NCI-H82 treated with DMSO at 0.1 percent for 48 hours (cell line): ENCODE measurements around the gene TRPC4AP.
"Not testable (repeated sequence)": the region's sequence is repeated elsewhere in the genome, so short reads cannot be mapped to it uniquely, and the experiment has no call there.

Experiments
- DNase-seq: peaks from one replicate; lab custom pipeline; 2025; ENCODE audit not compliant: unreplicated experiment; lab: John Stamatoyannopoulos, UW

TRPC4AP gene

DNA sequence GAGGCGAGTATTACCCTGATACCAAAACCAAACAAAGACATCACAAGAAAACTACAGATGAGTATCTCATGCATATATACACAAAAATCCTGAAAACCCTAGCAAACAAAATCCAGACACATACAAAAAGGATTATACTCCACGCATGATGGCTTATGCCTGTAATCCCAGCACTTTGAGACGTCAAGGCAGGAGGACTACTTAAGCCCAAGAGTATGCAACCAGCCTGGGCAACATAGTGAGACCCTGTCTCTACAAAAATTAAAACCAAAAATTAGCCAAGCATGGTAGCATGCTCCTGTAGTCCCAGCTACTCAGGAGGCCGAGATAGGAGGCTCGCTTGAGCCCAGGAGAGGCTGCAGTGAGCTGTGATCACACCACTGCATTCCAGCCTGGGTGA is 32.4 kb downstream of the TRPC4AP start:
- DNase-seq = no peak

DNA sequence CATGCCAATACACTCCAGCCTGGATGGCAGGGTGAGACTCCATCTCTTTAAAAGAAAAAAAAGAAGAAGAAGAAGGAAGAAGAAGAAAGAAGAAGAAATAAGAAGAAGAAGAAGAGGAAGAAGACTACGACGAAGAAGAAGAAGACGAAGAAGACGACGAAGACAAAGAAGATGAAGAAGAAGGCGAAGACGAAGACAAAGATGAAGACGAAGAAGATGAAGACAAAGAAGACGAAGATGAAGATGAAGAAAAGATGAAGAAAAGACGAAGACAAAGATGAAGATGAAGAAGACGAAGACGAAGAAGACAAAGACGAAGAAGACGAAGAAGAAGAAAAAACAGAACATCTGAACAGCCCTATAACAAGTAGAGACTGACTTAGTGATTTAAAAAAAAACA is 33.0 kb downstream of the TRPC4AP start:
- no peak for DNase-seq

DNA sequence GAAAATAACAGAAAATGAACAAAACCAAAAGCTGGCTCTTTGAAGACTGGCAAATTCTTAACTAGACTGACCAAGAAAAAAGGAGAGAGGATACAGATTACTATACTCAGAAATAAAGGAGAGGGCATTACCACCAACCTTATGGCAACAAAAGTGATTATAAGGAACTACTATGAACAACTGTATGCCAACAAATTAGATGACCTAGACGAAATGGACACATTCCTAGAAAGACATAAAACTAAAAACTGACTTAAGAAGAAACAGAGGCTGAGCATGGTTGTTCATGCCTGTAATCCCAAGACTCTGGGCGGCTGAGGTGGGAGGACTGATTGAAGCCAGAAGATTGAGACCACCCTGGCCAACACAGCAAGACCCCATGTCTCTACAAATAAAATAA is 33.5 kb downstream of the TRPC4AP start:
- DNase-seq = no peak

DNA sequence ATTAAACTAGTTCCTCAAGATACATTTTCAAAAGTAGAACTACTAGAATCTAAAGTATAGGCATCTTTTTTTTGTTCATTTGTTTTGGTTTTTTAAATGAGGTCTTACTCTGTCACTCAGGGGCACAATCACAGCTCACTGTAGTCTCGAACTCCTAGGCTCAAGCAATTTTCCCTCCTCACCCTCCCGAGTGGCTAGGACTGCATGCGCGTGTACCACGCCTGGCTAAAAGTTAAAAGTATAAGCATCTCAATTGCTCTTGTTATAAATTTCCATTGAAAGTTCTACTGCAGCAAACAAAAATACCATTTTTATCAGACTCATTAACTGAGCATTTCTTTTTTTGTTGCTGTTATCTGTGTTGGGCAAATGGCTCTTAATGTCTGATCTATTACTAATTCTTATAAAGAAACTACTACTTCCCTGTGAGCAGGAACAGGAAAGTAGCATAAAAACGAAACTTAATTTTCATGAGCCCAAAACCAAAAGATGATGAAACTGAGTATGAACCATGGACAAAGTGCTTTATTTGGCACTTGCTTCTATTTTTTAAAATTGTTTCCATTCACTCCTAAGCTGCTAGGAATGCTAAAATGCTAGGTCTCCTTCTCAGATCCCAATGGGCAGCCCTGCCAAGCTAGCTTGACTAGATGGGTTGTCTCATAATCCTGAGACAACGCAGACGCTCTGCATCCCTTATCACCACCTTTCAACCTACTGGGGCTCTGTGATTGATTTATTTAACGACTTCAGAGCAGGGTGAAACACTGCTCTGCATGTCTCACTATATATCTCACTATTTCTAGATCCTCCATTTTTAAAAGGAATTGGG is 36.9 kb downstream of the TRPC4AP start:
- DNase-seq = no peak

DNA sequence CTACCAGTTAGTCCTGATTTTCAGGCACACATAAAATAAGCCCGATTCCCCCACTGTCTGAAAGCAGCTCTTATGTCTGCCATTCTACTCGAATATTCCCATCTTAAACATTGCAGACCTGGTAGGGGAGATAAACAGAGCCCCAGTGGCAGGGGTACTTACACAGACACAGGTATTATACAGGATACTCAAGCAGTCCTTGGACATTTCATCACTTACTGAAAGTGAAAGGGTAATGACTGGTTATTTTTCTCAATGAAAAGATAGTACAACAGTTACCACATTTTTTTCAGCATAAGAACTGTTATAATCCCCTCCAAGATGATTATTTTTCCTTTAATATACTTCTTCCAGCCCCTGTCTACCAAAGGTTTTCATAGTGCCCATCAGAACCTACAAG is 37.8 kb downstream of the TRPC4AP start:
- no peak for DNase-seq

DNA sequence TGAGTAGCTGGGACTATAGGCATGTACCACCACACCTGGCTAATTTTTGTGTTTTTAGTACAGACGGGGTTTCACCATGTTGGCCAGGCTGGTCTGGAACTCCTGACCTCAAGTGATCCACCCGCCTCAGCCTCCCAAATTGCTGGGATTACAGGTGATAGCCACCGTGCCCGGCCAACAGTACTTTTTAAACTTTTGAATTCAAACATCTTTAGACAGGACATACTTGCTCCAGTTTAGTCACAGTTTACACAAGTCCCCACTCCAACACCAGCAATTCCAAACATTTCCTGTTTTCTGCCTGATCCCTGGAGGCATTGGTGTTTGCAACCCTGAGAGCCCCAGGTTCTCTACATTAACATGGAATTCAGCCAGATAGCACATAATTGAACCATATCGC is 40.0 kb downstream of the TRPC4AP start:
- not testable (repeated sequence) for DNase-seq

DNA sequence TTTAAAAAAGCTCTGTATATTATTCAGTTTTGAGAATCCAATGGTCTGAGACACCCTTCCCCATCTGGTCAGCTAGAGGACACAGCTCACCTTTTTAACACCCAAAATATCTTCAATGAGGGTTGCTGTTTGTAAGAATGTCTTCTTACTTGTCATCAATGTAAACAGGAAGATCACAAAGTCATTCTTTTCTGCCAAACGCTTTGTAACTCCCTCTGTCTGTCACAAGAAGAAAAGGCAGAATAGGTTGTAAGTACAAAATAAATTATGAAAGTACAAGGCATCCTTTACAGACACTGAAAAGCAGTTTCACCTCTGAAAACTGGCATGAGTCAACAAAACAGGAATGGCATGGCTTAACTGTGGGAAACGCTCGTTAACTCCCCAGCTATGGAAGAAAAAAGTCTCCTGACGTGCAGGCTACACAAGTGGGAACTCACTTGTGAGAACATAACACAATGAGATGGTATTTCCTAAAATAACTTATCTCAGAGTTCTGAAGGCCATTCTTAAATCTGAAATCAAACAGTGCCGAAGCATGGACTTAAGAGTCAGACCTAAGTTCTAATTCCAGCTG is 42.7 kb downstream of the TRPC4AP start:
- DNase-seq = no peak

DNA sequence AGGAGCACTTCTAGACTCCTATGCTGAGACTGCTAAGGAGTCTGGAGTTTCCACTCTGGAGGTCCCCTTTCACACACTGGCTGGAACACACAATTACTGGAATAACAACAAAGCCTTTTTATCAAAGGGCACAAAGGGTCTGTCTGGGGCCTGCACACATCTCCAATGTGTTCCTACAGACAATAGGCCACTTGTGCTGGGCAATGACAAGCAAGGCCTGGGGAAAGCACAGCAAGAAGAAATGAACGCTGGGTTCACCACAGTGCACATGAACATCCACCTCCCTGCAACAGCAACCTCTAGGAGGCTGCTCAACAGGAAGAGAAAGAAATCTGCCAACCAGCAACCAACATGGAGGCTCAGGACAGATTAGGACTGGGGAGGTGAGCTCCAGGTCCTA is 43.9 kb downstream of the TRPC4AP start:
- no peak for DNase-seq

DNA sequence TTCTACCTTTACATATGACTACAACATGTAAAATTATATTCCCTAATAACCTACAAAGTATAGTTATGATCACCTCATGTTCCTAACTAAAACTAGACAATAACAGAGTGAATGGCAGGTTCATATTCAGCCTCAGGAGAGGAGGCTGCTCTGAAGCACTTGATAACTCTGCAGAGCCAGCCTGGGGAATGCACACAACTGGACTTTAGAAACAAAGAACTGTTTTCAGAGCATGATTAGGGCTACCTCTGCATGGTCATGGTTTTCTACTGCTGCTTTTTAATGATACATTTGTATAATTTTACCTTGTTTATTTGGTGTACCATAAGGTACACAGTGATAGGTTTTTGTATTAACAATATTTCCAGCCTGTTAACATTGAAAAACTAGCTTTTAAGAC is 50.3 kb downstream of the TRPC4AP start:
- DNase-seq = no peak

DNA sequence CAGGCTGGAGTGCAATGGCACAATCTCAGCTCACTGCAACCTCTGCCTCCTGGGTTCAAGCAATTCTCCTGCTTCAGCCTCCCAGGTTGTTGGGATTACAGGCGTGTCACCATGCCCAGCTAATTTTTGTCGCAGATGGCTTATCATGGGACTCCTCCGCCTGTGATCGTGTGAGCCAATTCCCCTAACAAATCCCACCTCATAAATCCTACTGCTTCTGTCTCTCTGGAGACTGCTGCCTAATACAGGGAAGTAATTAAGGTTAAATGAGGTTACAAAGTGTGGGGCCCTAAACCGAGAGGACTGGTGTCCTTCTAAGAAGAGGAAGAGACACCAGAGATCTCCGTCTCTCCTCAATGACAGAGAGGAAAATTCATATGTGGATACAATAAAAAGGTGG is 52.0 kb downstream of the TRPC4AP start:
- peak; percentile 95 for DNase-seq

DNA sequence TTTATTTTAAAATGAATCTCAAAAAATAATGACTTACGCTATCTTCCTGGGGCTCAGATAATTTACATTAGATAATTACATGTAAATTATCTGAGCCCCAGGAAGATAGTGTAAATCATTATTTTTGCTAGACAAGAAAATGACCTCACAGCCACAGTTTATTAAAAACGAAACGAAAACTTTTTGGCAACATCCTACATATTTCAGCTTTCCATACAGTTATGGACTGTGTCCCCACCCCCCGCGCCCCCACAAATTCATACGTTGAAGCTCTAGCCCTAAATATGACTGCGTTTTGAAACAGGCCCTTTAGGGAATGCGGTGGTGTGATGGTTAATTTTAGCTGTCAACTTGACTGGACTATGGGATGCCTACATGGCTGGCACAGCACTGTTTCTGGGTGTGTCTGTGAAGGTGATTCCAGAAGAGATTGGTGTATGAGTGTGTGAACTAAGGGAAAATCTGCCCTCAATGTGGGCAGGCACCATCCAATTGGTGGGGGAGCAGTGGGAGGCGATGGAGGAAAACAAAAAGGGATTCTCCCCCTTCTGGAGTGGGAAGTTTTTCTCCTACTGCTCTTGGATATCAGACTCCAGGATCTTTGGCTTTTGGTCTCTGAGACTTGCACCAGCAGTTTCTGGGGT is 52.6 kb downstream of the TRPC4AP start:
- no peak for DNase-seq

DNA sequence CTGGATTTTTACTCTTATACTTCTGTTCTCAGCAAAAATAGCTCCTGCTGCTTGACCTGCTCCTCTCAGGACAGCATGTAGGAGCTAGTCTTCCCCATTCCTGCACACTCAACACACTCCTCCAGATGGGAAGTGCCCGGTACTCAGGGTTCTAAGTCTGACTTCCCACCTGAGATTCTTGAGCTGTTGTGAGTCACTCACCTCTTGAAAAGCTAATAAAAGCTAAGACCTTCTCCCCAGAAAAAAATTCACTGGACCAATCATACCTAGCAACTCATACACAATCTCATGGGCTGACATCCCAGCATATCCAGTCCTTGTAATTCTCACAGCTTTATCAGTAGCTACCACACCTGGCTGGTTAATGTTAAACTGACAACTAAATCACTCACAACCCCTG is 53.5 kb downstream of the TRPC4AP start:
- DNase-seq = no peak

DNA sequence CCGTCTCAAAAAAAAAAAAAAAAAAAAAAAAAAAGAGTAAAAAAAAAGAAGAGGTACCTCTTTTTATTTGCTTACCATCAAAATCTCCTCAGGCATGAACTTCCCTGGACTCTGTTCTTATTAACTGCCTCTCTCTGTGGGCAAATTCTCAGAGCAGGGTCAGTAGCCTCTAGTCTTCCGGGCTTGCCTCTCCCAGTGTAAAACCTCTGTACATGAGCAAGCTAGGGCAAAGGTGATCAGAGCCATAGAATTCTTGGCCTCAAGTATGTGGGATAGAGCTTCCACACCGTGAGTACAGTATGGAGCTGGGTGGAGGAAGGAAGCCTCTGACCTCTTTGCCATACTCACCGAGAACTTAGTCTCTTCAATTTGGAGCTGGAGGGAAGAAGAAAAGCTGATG is 58.5 kb downstream of the TRPC4AP start:
- no peak for DNase-seq

DNA sequence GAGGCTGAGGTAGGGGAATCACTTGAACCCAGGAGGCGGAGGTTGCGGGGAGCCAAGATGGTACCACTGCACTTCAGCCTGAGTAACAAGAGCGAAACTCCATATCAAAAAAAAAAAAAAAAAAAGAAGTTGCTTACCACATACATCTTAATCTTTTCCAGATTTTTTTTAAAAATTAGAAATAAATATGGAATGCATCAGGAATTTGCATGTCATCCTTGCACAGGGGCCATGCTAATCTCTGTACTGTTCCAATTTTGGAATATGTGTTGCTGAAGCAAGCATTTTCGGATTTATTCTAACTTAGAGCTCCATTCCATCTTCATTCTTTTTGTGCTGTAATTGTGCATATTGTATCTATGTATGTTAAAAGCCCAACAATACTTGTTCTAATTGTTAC is 62.5 kb downstream of the TRPC4AP start:
- no peak for DNase-seq

DNA sequence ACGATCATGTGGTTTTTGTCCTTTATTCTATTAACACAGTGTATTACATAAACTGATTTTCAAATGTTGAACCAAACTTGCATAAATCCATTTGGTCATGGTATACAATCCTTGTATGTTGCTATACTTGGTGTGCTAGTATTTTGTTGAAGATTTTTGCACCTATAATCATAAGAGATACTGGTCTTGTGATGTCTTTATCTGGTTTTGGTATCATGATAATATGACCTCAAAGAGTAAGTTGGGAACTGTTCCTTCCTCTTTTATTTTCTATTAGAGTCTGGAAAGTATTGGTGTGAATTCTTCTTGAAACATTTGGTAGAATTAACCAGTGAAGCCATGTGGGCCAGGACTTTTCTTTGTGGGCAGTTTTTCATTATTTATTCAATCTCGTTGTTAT is 65.3 kb downstream of the TRPC4AP start:
- no peak for DNase-seq

DNA sequence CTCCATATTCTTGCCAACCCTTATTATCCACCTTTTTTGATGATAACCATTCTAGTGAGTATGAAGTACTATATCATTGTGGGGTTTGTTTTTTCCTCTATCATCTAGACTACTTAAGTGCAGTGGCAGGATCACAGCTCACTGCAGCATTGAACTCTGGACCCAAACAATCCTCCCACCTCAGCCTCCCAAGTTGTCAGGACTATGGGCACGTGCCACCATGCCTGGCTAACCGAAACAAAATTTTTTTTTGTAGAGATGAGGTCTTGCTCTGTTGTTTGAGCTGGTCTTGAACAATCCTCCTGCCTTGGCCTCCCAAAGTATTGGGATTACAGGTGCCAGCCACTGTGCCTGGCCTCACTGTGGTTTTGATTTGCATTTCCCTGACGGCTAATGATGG is 67.5 kb downstream of the TRPC4AP start:
- DNase-seq = no peak

DNA sequence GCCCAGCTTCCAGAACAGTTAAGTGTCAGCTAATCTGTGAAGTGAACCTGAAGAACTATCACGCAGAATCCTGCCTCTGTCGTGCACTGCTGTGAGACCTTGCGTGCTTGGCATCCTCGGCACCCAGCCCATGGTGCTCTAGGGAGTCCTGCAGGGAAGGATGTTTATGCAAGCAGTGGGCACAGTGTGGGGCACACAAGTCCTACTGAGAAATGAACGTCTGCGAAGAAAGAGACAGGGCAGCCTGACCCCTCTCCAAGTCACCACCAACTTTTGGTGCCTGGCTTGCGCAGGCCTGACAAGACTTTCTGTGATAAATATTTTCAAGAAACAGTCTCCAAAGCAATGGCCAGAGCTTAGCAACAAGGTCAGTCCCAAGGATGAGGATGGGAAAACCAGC is 69.0 kb downstream of the TRPC4AP start:
- no peak for DNase-seq

DNA sequence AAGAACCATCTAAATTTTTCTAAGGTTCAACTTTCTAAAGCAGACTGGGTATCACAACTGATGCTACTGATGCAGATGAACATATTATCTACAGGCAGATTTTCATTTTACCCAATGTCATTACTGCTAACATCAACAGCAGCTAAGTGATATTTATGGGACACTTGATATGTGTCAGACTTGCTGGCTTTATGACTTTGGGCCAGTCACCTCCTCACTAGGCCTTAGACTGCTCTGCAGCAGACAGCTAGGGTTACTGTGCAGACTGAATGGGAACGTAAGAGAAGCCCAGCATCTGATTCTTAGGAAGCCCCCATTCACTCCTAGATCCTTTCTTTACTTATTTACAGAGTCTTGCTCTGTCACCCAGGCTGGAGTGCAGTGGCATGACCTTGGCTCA is 70.8 kb downstream of the TRPC4AP start:
- DNase-seq = no peak

DNA sequence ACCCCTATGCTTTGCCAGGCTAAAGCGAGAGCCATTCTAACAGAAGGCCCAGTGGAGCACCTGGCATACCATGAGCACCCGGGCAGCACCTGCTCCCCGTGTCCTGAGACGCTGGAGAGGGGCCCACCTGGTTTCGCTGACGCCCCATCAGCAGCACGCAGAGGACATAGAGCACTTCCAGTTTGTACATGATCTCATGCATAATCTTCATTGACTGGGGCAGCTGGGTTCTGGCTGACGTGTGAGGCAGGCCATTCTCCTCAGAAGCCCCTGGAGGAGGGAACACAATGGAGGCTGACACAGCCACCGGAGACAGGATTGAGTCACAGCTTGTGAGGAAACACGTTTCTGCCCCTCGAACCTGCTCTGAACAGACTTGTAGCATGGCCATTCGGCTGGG is 71.5 kb downstream of the TRPC4AP start:
- DNase-seq = no peak

DNA sequence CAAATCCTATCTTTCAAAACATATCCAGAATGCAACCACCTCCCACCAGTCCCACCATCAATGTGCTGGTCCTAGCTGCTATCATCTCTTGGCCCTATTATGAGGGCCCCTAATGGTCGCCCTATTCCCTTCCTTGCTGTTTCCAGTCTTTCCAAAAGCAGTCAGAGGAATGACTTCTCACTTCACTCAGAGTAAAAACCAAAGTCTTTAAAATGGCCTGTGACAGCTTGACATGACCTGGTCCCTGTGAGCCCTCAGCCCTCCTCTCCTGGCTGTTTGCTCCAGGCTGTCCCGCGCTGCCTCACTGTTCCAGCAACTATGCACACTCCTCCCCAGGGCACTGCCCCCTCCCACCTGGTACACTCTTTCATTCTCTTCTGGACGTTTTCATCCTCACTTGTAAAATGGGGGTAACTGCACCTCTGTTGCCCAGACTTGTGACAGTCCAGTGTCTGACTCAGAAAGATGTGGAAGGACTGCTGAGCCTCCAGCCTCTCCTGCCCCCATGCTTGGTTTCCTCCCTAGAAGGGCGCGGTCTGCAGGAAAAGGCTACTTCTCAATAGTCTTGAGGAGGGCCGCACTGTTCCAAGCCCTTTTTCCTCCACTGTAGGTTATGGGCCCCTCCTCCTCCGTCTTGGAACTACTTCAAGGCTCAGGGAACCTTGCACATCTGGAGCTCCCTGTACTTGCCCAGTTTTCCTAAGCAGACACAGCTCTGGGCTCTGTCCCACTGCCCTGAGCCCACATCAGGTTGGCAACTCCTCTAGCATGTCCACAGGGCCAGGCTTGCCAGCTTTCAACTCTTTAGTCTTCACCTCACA is 72.3 kb downstream of the TRPC4AP start:
- DNase-seq = no peak

DNA sequence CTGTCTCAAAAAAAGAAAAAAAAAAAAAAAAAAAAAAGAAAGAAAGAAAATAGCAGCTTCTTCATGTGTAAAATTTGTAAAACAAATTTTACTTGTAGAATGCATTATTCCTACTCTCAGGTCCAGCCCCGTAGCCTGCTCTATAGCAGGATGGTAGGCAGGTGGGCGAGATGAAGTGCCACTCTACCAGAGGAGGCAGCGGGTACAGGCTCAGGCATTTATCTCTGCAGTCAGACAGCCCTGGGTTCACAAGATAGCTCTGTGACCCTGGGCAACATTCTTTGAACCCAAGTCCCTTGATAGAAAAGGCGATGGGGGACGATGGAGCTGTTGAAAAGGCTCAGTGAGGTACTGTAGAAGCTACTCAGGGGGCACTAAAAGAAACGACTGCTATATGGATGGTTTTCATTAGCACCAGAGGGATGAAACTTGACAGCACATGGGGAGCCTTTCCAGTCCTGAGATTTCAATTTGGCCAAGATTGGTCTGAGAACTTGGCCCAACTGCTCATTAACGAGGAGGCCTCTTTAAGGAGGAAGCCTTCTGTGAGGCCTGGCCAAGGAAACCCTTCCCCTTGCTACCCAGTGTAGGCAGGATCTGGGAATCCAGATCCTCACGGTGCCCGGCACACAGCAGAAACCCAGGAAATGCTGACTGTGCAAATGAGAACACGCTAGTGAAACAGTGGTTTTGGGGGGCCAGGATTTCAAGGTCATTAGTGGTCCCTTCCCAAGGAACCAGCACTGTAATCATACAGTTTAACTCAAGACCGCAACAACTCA is 73.8 kb downstream of the TRPC4AP start:
- DNase-seq = no peak
